Stimulated activated CD4-positive, alpha-beta T cell treated with anti-CD3 and anti-CD28 coated beads, TNF-alpha, amount 100 ng/mL, for 24 hours (primary cell): ENCODE measurements around the gene TSR1.

Experiments
- DNase-seq, 3 experiments: peaks; one replicate each; pipeline ENCODE4 v3.0.0-alpha.2; 2020; ENCODE audit warnings: low read depth in 3 of 3

TSR1 gene

DNA sequence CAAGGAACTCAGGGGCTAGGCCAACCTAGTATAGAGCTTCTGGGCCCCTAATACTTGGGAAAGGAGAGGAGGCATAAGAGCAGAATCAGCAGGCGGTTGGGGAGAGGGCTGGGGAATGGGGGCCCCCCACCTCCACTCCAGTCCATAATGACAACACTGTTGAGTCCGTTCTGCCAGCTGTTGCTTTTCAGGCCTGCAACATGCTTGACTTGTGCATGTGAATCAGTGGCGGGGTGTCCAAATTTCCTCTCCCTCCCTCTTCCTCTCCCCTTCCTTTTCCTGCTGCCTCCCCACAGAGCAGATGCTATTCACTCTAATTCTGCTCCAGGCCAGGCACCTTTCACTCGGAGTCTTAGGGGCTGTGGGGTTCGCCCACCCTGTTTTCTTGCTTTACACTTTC, 32.8 kb upstream of the TSR1 start:
- DNase-seq: no peak

DNA sequence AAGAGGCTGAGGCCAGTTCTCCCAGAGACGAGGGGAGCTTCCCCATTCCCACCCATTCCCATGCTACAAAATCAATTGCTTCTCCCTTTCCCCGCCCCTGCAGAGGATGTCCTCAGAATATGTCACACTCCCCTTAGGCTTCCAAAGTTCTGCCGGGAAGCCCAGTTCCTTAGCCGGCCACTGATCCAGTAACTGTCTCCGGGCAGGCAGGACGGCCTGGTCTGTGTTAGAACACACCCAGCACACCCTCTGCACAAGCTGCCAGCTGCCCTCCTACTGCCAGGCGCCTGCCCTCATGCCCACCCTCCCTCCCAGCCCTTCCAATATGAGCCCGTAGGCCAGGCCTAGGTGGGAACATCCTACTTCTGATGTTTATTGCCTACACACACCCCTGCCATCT, 32.1 kb upstream of the TSR1 start:
- DNase-seq: no peak

DNA sequence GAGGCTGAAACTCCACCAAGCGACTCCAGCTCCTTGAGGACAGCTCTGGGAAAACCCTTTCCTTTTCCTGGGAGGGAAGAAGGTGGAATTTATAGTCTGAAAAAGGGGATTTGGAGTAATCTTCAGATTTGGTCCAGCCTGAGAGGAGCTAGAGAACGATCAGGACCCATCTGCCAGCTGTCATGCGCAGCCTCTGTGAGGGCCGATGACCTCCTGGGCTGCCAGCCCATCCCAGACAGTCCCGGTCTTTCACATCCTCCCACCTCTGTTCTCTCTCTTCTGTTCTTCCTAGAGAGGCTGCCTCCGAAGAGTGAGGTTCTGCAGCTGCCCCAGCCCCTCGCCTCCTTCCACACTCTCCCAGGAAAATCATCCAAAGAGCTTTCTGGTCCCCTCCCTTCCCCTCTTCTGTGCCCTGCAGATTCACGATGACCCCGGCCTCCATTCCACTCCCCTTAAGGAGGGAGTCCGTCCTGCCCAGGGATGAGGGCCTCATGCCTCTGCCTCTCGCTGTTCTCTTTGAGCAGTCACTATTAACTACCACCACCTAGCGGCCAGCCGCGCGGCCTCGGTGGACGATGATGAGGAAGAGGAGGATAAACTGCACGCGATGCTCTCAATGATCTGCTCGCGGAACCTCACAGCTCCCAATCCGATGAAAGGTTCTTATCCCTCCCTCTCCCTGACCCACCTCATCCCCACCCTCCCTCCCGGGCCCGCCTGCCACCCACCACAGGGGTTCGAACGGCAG, 30.7 kb upstream of the TSR1 start:
- no peak for DNase-seq

DNA sequence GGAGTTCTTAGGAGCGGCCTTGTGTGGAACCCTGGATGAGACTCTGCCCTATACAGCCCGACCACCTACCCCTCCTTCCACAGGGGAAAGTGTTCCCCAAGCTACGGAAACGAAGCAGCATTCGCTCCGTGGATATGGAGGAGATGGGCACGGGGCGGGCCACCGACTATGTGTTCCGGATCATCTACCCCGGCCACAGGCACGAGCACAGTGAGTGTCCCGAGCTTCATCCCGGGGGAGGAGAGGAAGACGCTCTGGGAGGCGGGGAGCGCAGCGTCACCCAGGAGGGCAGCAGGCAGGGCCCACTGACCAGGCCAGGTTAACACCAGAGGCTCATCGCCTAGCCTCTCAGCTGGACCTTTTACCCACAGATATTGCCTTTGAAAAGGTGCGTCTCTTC, 28.9 kb upstream of the TSR1 start:
- no peak for DNase-seq

DNA sequence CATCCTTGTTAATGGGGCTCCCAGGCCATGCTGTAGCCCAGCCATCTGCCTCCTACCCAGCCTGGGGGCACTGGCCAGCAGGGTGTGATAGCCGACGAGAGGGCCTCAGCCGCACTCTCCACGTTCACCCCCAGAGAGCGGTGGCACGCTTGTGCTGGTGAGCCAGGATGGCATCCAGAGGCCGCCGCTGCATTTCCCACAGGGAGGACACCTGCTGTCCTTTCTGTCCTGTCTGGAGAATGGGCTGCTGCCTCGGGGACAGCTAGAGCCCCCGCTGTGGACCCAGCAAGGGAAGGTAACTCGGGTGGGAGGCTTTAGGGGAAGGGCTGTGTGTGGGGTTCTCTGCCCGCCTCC, 28.5 kb upstream of the TSR1 start:
- no peak for DNase-seq

DNA sequence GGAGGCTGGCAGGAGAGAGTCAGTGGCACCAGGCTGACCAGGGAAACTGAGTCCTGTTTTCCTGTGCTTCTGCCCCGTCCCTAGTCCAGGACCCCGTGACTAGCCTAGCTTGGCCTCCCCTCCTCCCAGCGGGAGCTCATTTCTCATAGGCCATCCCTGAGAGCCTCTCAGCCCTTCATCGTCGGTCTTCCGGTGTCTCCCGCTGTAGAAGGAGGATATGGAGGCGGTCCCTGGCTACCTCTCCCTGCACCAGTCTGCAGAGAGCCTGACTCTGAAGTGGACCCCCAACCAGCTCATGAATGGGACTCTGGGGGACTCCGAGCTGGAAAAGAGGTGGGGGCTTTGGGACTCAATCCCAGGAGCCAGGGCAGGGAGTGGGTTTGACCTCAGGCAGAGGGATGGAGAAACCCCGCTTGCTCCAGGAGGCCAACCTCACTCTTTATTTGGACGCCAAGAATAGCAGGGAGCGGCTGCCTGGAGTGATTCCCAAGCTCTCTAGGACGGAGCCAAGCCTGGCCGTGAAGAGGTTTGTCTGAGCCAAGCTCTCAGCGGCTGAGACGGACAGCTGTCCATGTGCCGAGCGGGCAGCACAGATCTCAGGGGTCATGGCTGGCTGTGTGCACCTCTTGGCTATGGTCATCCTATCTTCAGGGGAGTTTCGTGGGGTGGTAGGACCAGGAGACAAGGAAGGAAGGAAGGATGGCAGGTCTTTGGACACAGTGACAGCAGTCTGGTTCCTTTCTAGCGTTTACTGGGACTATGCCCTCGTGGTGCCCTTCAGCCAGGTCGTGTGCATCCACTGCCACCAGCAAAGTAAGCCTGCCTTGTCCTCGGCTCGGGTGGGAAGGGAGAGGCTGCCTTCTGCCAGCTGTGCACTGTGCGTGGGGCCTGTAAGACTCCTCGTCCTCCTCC, 27.9 kb upstream of the TSR1 start:
- no peak for DNase-seq

DNA sequence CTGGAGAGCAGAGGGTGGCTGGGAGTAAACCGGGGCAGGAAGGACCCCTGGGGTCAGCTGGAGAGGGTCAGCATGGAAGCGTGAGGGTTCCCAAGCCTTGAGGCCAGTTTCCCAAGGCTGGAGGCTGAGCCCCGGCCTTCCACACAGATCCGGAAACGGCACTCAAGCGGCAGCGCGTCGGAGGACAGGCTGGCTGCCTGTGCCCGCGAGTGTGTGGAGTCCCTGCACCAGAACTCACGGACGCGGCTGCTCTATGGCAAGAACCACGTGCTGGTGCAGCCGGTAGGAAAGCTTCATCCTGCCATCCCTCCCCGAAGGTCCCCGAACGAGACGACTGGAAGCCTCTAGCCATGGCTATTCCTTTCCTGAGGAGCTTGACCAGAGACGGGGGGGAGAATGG, 27.1 kb upstream of the TSR1 start:
- DNase-seq: no peak

DNA sequence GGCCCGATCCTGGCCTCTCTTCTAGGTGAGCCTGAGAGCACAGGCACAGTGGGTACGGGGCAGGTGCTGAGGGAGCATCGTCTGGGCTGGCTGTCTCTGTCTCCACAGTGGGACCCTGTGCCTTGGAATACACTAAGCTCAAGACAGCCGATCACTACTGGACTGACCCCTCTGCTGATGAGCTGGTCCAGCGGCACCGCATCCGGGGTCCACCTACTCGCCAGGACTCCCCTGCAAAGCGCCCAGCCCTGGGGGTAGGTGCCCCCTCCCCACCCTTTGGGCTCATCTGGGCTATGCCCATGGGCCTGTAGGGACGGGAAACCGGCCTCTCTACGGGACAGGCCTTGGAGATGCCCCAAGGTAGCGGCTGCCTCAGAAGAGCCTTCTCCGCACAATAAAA, 26.6 kb upstream of the TSR1 start:
- DNase-seq: no peak

DNA sequence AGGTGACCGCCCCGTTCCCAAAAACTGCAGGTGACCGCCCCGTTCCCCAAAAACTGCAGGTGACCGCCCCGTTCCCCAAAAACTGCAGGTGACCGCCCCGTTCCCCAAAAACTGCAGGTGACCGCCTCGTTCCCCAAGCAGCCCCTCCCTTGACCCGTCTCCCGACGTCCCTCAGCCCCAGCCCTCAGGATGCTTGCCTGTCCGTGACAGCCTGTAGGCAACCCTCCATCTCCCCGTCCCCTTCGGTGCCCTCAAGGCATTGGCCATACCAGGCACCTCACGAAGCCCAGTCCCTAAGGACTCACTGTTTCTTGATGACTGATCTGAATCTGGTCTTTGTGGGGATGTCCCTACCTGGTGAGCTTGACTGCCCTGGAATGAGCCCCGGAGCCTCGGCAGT, 26.2 kb upstream of the TSR1 start:
- DNase-seq: no peak

DNA sequence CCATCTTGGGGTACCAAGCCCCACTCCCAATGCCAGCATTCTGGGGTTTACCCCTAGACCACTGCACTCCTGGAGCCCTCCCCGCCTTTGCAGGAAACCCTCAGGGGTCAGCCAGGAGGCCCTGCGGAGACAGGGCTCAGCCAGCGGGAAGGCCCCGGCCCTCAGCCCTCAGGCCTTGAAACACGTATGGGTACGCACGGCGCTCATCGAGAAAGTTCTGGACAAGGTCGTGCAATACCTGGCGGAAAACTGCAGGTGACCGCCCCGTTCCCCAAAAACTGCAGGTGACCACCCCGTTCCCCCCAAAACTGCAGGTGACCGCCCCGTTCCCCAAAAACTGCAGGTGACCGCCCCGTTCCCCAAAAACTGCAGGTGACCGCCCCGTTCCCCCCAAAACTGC, 25.8 kb upstream of the TSR1 start:
- no peak for DNase-seq

DNA sequence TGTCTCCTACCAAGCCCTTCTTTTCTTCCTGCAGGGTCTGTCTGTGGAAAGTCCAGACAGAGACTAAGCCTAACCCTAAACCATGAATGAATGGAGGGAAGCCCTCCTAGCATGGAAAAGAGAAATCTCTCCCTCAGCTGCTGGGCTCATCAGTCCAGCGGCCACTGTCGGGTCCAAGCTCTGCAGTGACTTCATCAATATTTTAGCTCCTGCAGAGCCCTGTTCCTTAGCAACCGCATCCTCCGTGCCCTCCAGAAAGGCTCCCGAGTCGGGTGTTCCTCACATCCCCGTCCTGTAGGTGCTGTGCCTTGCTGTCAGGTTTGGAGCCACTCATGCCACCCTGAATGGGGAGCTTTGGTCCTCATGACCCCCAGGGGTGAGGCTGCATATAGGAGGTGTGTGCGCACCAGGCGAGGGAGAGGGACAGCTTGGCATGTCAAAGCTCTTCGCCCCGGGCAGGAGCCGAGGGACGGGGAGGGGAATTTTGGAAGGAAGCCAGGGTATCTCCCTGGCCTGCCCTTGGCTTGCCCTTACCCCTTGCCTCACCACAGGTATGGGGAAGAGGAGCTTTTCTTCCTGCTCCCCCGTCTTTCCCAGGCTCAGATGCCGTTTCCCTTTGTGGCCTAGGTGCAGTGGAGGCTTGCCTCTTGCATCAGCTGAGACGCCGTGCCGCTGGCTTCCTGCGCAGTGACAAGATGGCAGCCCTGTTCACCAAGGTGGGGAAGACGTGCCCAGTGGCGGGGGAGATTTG, 24.9 kb upstream of the TSR1 start:
- no peak for DNase-seq

DNA sequence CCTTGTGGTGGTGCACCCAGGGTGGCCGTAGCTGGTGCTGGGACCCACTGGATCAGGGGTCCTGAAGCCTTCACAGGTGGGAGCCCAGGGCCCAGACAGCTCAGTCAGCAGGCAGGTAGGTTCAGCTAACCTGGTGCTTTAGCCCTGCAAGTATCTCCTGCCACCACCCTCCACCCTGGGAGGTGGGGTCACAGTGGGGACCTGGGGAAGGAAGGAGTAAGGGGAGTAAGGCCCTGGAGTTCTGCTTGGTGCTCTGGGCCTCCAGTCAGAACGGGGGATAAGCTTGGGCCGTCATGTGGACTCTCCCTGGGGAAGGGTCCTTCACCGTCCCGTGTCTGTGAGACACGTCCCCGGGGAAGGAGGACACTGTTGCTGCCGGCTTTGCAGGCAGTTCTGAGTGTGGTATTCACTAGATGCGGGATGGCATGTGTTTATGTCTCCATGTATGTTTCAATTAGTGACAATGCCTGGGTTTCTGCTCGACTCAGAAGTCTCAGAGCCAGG, 21.7 kb upstream of the TSR1 start:
- DNase-seq: no peak

DNA sequence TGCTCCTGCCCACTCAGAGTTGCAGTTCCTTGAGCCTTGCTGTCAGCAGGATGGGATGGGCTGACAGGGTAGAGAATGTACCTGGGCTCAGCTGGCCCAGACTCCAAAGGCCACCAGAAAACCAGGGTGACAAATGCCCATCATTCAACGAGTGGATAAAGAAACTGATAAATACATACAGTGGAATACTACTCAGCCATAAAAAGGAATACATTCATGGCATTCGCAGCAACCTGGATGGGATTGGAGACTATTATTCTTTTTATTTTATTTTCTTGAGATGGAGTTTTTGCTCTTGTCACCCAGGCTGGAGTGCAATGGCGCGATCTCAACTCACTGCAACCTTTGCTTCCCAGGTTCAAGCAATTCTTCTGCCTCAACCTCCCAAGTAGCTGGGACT, 21.0 kb upstream of the TSR1 start:
- DNase-seq: no peak

DNA sequence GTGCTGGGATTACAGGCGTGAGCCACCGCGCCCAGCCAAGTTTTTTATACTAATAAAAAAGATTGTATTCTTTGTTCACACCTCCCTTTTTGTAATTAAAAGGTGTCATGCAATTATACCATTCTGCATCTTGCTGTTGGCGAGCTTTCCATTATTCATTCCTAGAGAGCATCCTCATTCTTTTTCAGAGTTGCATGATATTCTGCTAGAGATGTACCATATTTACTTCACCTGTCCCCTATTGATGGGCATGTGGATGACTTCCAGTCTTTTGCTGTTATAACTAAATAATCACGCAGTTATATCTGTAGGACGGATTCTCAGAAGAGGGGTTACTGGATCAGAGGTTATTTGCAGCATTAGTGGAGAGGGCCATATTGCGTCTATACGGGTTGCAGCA, 18.1 kb upstream of the TSR1 start:
- DNase-seq: no peak

DNA sequence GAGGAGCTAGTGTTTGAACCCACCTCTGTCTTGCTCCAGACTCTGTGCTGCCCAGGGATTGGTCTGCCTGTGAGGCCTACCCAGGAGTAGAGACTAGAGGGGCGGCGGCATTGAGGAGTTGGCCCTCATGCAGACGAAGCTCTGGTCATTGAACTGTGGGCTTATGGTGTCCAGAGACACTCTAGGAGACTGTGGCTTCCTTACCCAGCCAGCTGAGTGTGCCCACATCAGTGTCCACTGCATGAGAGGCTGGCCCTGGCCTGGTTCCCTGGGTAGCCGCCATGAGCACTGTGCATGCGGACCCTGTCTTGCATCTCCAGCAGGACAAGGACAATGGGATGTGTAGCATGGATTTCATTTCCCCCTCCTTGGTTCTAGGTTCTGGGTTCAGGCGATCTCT, 15.0 kb upstream of the TSR1 start:
- no peak for DNase-seq

DNA sequence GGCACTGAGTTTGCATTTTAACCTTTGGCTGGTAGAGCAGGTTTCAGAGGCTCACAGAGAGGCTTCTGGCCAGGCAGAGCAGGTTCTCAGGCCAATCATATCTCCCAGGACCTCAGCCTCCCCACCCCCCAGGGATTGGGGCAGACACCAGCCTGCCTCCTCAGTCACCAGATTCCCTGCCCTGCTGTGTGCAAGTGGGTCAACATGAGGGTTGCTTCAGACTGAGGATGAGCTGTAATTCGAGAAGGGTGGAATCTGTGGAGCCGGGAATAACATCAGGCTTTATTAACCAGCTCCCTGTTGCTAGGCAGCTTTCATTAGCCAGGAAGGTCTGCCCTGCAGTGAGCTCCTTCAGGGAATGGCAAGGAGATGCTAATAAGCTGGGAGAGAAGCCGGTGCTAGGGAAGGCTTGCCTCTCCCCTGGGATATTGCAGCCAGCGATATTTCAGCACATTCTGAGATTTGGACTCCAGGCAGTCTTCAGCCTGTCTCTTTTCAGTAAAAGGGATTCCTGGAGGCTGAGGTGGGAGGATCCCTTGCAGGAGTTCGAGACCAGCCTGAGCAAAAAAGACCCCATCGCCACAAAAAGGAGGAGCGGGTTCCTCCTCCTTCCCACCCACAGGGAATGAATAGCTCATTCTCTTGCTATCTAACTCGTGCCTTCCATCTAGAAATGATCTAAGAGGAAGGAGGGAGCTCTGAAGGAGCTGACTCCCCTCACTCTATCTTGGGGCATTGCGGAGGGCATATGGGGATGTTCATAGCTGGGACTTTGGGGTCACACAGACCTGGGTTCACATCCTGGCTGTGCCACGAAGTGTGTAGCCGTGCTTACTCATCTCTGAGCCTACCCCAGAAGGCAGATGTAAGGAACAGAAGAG, 11.8 kb upstream of the TSR1 start:
- no peak for DNase-seq

DNA sequence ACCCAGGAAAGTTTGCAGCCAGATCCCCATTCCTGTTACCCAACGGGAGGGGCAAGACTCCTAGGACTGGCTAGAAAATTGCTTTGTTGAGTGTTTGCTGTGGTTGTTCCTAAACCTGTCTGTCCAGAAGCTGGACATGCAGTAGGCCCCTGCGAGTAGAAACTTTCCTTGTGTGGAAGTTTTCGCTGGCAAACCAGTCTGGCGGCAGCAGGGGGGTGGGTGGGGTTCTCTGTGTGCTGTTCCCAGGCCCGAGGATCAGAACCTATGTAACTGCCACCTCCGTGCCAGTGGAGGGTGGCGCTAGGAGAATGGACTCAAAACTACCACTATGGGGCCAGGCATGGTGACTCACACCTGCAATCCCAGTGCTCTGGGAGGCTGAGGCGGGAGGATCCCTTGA, 10.2 kb upstream of the TSR1 start:
- no peak for DNase-seq

DNA sequence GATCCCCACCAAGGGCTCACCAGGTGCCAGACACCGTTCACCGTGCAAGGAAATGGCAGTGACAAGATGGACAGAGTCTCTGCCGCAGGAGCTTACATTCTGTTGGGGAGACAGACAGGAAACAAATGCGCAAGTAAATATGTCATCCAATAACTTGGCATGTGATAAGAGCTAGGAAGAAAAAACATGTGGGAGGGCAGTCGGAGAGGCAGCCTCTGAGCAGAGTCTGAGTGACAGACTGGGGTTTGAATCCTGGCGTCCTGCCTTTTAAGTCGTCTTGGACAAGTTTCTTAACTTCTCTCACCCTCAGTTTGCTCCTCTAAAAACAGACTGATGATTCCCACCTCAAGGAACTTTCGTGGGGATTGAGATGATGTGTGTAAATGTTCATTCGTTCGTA, 8.3 kb upstream of the TSR1 start:
- no peak for DNase-seq

DNA sequence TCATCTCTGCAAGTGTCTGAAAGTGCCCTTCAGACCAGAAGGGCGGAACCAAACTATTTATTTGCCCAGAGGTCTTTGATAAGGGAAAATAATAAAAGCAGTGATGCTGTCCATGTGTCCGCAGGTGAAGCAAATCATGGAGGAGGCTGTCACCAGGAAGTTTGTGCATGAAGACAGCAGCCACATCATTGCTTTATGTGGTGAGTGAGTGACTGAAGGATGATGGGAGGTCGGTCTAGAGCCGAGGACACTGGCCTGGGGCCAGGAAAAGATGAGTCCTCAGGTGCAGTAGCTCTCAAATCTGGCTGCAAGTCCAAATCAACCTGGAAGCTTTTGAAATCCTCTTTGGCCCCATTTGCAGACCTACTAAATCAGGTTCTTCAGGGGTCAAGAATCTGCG, 7.2 kb upstream of the TSR1 start:
- peak in 1 of 3 experiments; percentile 52 for DNase-seq

DNA sequence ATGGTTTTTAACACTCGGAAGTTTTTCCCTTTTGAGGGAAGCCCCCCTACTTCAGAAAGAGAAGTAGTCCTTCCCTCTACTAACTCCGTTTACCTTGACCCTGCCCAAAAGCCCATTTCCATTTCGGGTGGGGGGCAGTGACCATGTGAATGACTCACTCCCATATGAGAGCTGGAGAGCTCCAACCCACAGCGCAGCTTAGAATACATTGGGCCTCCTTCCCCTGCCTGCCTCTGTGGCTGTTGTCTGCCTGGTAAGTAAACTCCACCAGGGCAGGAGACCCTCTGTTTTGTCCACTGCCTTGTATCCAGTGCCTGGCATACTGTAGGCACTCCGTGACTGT, 2.0 kb upstream of the TSR1 start:
- DNase-seq: no peak

DNA sequence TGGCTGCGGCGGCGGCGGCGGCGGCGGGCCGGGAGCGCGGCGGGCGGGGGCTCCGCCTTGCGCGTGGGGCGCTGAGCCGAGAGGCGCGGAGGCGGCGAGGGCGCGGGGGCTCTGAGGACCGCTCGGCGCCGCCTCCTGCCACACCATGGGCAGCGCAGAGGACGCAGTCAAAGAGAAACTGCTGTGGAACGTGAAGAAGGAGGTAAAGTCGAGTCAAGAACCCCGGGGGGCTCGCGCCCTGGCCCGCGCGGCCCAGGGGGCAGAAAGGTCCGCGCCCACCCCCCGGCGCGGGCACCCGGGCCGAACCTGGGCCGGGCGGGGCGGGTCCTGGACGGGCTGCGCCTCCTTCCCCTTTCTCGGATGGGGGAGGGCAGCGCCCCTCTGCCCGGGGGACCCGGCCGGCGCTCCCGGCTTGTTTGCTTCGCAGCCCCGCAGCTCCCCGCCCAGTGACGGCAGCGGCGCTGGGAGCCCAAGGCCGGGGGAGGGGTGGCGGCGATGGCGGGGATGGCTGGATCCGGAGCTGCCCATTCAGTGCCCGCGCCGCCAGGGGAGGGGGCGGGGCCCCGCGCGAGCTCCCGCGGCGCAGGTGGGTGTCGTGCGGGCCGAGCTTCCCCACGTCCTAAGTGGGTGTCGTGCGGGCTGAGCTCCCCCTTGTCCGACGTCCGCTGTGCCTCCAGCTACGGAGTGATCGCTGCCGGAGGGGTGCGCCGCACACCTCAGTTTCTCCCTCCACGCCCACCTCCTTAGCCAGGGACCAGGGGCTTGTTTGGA, 1.5 kb upstream of the TSR1 start:
- DNase-seq: peak in 2 of 3 experiments; percentile 27 to 59
